ENCODE measurements around the gene KLF9. TPM values are rescaled to one million over a fixed set of nuclear protein-coding genes. Genes with fewer than 3 reads are reported as not detected.

Gene KLF9
- total and polyA plus RNA-seq, 2 donors (not counting 1 experiment from before 2014, with no cell fraction given): 27.0 to 27.6 TPM

GRCh38 chr9:70411930-70412831 lies 2.3 kb downstream of the KLF9 start:
- H3K36me3 ChIP-seq (ENCODE audit: control insufficient read depth, insufficient read depth, low read length): peaks cover 2% of the 10 kb centered on the region
- peak; percentile 86 to 94 for DNase-seq (ENCODE audit: low read depth in 2 of 2)
- no peaks in the 10 kb centered on the region for H3K27me3 ChIP-seq (ENCODE audit: control insufficient read depth, insufficient read depth, low read length)
- peak overlapping the region; percentile 99 for H3K27ac ChIP-seq (ENCODE audit: insufficient read depth, low read length)
- H3K4me2 ChIP-seq (ENCODE audit: extremely low read depth, insufficient read depth, low read length): peak overlapping the region; percentile 49
- H3K4me3 ChIP-seq (replicated peaks in 1 of 4; ENCODE audit: control extremely low read depth in 1 of 4, insufficient read depth in 1 of 4, low read depth in 3 of 4, low read length in 4 of 4): peak overlapping the region; percentile 64 to 97 (median 96)
- H2AFZ ChIP-seq (ENCODE audit: low read length): no peak overlapping the region
- no peaks in the 10 kb centered on the region for H3K9me3 ChIP-seq (ENCODE audit: control insufficient read depth, insufficient read depth, low read depth, low read length)
- TF ChIP-seq EZH2 (IDR thresholded peaks at IDR 0.05; ENCODE audit: low read length, missing control alignments) (no peak), CTCF (conservative IDR thresholded peaks at IDR 0.05 in 1 of 2, IDR thresholded peaks at IDR 0.05 in 1 of 2; ENCODE audit: low read depth in 1 of 2, low read length in 2 of 2) (no peak)
- no peaks in the 10 kb centered on the region for H4K20me1 ChIP-seq (ENCODE audit: control insufficient read depth, extremely low read depth, insufficient read depth, low read length)
- H3K4me1 ChIP-seq (ENCODE audit: control insufficient read depth, extremely low read depth, insufficient read depth, low read length): peaks cover 20% of the 10 kb centered on the region
- peaks cover 45% of the 10 kb centered on the region for H3K79me2 ChIP-seq (ENCODE audit: control insufficient read depth, insufficient read depth, low read length)
- H3K9ac ChIP-seq (ENCODE audit: insufficient read depth, low read length): peak overlapping the region; percentile 100

DNA sequence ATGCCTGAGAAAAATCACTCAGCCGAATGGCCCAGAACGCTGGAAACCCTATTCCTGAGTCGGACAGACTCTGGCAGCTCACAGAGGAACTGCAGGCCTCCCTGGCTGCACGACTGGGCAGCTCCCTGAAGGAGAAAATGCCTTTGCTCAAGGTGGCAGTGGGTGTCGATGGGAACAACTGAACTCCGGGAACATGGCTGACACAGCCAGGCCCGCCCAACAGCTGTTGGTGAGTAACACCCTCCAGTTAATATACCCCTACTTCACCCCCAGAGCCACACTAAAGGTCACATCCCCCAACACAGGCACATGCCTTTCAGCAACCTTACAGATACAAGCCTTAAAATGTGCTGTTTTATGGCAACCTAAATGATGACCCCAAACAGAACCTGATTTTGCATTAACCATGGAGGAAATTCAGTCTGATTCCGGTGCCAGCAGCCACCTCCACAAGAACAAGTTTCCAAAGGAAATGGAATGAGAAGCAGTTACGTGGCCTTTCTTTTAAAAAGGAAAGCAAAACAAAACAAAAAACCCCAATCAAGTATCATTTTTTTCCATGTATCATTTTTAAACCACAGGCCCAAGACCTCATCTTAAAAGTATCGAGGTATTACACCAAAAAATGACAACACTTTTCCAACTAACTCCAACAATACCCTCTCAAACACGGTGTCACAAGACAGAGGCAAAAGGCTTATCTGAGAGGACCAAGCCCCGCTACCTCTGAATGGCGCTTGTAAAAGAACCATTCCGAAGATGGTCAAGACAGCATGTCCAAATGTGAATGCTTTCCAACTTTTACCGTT lies 3.1 kb downstream of the KLF9 start:
- no peak for TF ChIP-seq CTCF (conservative IDR thresholded peaks at IDR 0.05 in 1 of 2, IDR thresholded peaks at IDR 0.05 in 1 of 2; ENCODE audit: low read depth in 1 of 2, low read length in 2 of 2)
- TF ChIP-seq EZH2 (IDR thresholded peaks at IDR 0.05; ENCODE audit: low read length, missing control alignments): no peak
- Histone ChIP-seq H3K9me3 (ENCODE audit: control insufficient read depth, insufficient read depth, low read depth, low read length) (no peaks in the 10 kb centered on the region), H4K20me1 (ENCODE audit: control insufficient read depth, extremely low read depth, insufficient read depth, low read length) (no peaks in the 10 kb centered on the region), H3K4me1 (ENCODE audit: control insufficient read depth, extremely low read depth, insufficient read depth, low read length) (peaks cover 23% of the 10 kb centered on the region), H3K4me2 (ENCODE audit: extremely low read depth, insufficient read depth, low read length) (peak overlapping the region; percentile 49), H3K9ac (ENCODE audit: insufficient read depth, low read length) (peak overlapping the region; percentile 100), H3K4me3 (replicated peaks in 1 of 4; ENCODE audit: control extremely low read depth in 1 of 4, insufficient read depth in 1 of 4, low read depth in 3 of 4, low read length in 4 of 4) (peak overlapping the region; percentile 64 to 97 (median 96)), H3K79me2 (ENCODE audit: control insufficient read depth, insufficient read depth, low read length) (peaks cover 45% of the 10 kb centered on the region), H3K27ac (ENCODE audit: insufficient read depth, low read length) (peak overlapping the region; percentile 99), H2AFZ (ENCODE audit: low read length) (no peak overlapping the region), H3K36me3 (ENCODE audit: control insufficient read depth, insufficient read depth, low read length) (peaks cover 2% of the 10 kb centered on the region), H3K27me3 (ENCODE audit: control insufficient read depth, insufficient read depth, low read length) (no peaks in the 10 kb centered on the region)
- peak; percentile 78 to 89 for DNase-seq (ENCODE audit: low read depth in 2 of 2)

DNA sequence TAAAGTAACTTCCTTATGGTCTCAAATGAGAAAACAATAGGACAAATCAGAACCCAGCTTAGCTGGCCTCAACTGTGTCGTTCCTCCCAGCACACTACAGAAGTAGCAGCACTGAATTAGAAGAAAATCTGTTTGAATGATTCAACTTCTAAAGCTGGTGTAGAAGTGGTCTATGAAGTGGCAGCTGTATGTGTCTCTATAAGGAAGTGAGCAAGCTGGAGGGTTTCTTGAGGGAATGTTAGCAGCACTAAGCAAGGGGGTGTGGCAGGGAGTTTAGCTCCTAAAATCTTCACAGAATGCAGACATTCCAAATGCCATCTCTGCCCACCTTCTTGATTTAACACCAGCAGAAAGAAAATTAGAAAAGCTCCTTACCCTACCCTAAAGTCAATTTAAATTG lies 4.1 kb downstream of the KLF9 start:
- peaks cover 29% of the 10 kb centered on the region for H3K4me1 ChIP-seq (ENCODE audit: control insufficient read depth, extremely low read depth, insufficient read depth, low read length)
- peak; percentile 69 to 74 for DNase-seq (ENCODE audit: low read depth in 2 of 2)
- TF ChIP-seq CTCF (conservative IDR thresholded peaks at IDR 0.05 in 1 of 2, IDR thresholded peaks at IDR 0.05 in 1 of 2; ENCODE audit: low read depth in 1 of 2, low read length in 2 of 2) (no peak), EZH2 (IDR thresholded peaks at IDR 0.05; ENCODE audit: low read length, missing control alignments) (no peak)
- no peak overlapping the region for H2AFZ ChIP-seq (ENCODE audit: low read length)
- peaks cover 2% of the 10 kb centered on the region for H3K36me3 ChIP-seq (ENCODE audit: control insufficient read depth, insufficient read depth, low read length)
- peak overlapping the region; percentile 100 for H3K9ac ChIP-seq (ENCODE audit: insufficient read depth, low read length)
- H3K4me3 ChIP-seq (replicated peaks in 1 of 4; ENCODE audit: control extremely low read depth in 1 of 4, insufficient read depth in 1 of 4, low read depth in 3 of 4, low read length in 4 of 4): peak overlapping the region; percentile 64 to 97 (median 96)
- peaks cover 54% of the 10 kb centered on the region for H3K79me2 ChIP-seq (ENCODE audit: control insufficient read depth, insufficient read depth, low read length)
- H3K27ac ChIP-seq (ENCODE audit: insufficient read depth, low read length): peak overlapping the region; percentile 99
- H3K9me3 ChIP-seq (ENCODE audit: control insufficient read depth, insufficient read depth, low read depth, low read length): no peaks in the 10 kb centered on the region
- peak overlapping the region; percentile 49 for H3K4me2 ChIP-seq (ENCODE audit: extremely low read depth, insufficient read depth, low read length)
- no peaks in the 10 kb centered on the region for H3K27me3 ChIP-seq (ENCODE audit: control insufficient read depth, insufficient read depth, low read length)
- no peaks in the 10 kb centered on the region for H4K20me1 ChIP-seq (ENCODE audit: control insufficient read depth, extremely low read depth, insufficient read depth, low read length)

All from fibroblast of lung (primary cell).